Thyroid gland (tissue), 4 donors: ENCODE data around the gene MDM2.

Source experiments
- CTCF ChIP-seq, 6 experiments: fragments of 200-600 bp in 3 of 6; fragments of 450-650 bp in 3 of 6; sonication (generic) in 3 of 6; IDR thresholded peaks; one replicate each; pipeline ENCODE4 v1.5.1; 2016 to 2019; ENCODE audit warnings: antibody characterized with exemption in 6 of 6, mild to moderate bottlenecking in 2 of 6, inconsistent platforms in 1 of 6, moderate library complexity in 1 of 6
- POLR2A ChIP-seq, 2 donors: fragments of 450-650 bp; IDR thresholded peaks; one replicate each; pipeline ENCODE4 v1.6.1; 2017; ENCODE audit warnings: antibody characterized with exemption in 2 of 2, mild to moderate bottlenecking in 2 of 2, moderate library complexity in 1 of 2

- TF ChIP-seq POLR2A (IDR thresholded peaks at IDR 0.05) = no peak
- no peak for TF ChIP-seq CTCF (IDR thresholded peaks at IDR 0.05)
Observed at GRCh38 chr12:68893201-68893600, 85.2 kb downstream of the MDM2 start.
